ENCODE measurements around the gene CYB561D2. TPM values are rescaled to one million over a fixed set of nuclear protein-coding genes. Genes with fewer than 3 reads are reported as not detected.

CYB561D2 gene
- total and polyA plus RNA-seq, 5 donors: 8.5 to 11.1 (median 10.8) TPM

GRCh38 chr3:50396502-50396901 is 45.8 kb downstream of the CYB561D2 start:
- peaks cover 4% of the 10 kb centered on the region for H3K4me1 ChIP-seq (ENCODE audit: control insufficient read depth, insufficient read depth, low read length)
- DNase-seq (no peak), ATAC-seq (no peak)
- 89% methylated on average over 10 of the region's 10 CpGs for WGBS
- no peaks in the 10 kb centered on the region for H3K9me3 ChIP-seq (ENCODE audit: control insufficient read depth, low read length)
- no peak overlapping the region for H3K27ac ChIP-seq (ENCODE audit: low read length)
- no peaks in the 10 kb centered on the region for H3K27me3 ChIP-seq (ENCODE audit: control insufficient read depth, insufficient read depth)
- intact Hi-C loops (cut with DNase I): no loop called here
- no peak overlapping the region for H3K4me3 ChIP-seq (ENCODE audit: low read length)

GRCh38 chr3:50401978-50402595 is 51.4 kb downstream of the CYB561D2 start:
- ATAC-seq: no peak
- intact Hi-C loops (cut with DNase I): no loop called here
- DNase-seq: no peak
- no peaks in the 10 kb centered on the region for H3K27me3 ChIP-seq (ENCODE audit: control insufficient read depth, insufficient read depth)
- H3K27ac ChIP-seq (ENCODE audit: low read length): no peak overlapping the region
- H3K4me3 ChIP-seq (ENCODE audit: low read length): no peak overlapping the region
- no peaks in the 10 kb centered on the region for H3K9me3 ChIP-seq (ENCODE audit: control insufficient read depth, low read length)
- H3K4me1 ChIP-seq (ENCODE audit: control insufficient read depth, insufficient read depth, low read length): no peaks in the 10 kb centered on the region
- 40% methylated on average over 5 of the region's 5 CpGs for WGBS

Other genes starting within 250 kb of the CYB561D2 start
- 10 to 100 TPM in 2 of 4 donors, 1 to 10 TPM in 2; 7.3 to 15.2 (median 9.4) TPM for gene SEMA3F, start 195.5 kb upstream of the CYB561D2 start, total RNA-seq
- gene SEMA3F, start 195.5 kb upstream of the CYB561D2 start, polyA plus RNA-seq: 10.2 TPM
- gene GNAT1, start 159.3 kb upstream of the CYB561D2 start, total RNA-seq: not detected
- not detected for gene GNAT1, start 159.3 kb upstream of the CYB561D2 start, polyA plus RNA-seq
- 10 to 100 TPM in 1 of 4 donors, 1 to 10 TPM in 3; 5.0 to 10.4 (median 8.9) TPM for gene SLC38A3, start 145.6 kb upstream of the CYB561D2 start, total RNA-seq
- gene SLC38A3, start 145.6 kb upstream of the CYB561D2 start, polyA plus RNA-seq: 5.4 TPM
- 100 to 1,000 TPM; 129 to 149 (median 148) TPM for gene GNAI2, start 114.7 kb upstream of the CYB561D2 start, total RNA-seq
- 122 TPM for gene GNAI2, start 114.7 kb upstream of the CYB561D2 start, polyA plus RNA-seq
- gene SEMA3B, start 81.7 kb upstream of the CYB561D2 start, total RNA-seq: 10 to 100 TPM; 19.2 to 33.9 (median 29.3) TPM
- 35.7 TPM for gene SEMA3B, start 81.7 kb upstream of the CYB561D2 start, polyA plus RNA-seq
- gene LSMEM2, start 71.8 kb upstream of the CYB561D2 start, total RNA-seq: 10 to 100 TPM in 2 of 4 donors, 1 to 10 TPM in 2; 1.4 to 15.7 (median 8.0) TPM
- 14.6 TPM for gene LSMEM2, start 71.8 kb upstream of the CYB561D2 start, polyA plus RNA-seq
- 10 to 100 TPM; 51.0 to 67.6 (median 56.9) TPM for gene IFRD2, start 58.4 kb upstream of the CYB561D2 start, total RNA-seq
- gene IFRD2, start 58.4 kb upstream of the CYB561D2 start, polyA plus RNA-seq: 50.9 TPM
- gene HYAL3, start 51.5 kb upstream of the CYB561D2 start, total RNA-seq: 1 to 10 TPM; 1.1 to 2.4 (median 1.7) TPM
- 2.9 TPM for gene HYAL3, start 51.5 kb upstream of the CYB561D2 start, polyA plus RNA-seq
- 10 to 100 TPM in 1 of 4 donors, 1 to 10 TPM in 3; 8.1 to 11.5 (median 8.7) TPM for gene NAA80, start 51.5 kb upstream of the CYB561D2 start, total RNA-seq
- gene NAA80, start 51.5 kb upstream of the CYB561D2 start, polyA plus RNA-seq: 11.3 TPM
- gene HYAL1, start 47.3 kb upstream of the CYB561D2 start, total RNA-seq: 10 to 100 TPM; 17.8 to 33.7 (median 26.8) TPM
- gene HYAL1, start 47.3 kb upstream of the CYB561D2 start, polyA plus RNA-seq: 25.4 TPM
- 100 to 1,000 TPM in 1 of 4 donors, 10 to 100 TPM in 3; 40.9 to 114 (median 46.5) TPM for gene HYAL2, start 28.1 kb upstream of the CYB561D2 start, total RNA-seq
- gene HYAL2, start 28.1 kb upstream of the CYB561D2 start, polyA plus RNA-seq: 57.7 TPM
- gene TUSC2, start 22.6 kb upstream of the CYB561D2 start, total RNA-seq: 10 to 100 TPM; 28.9 to 33.0 (median 30.0) TPM
- gene TUSC2, start 22.6 kb upstream of the CYB561D2 start, polyA plus RNA-seq: 34.9 TPM
- gene RASSF1, start 10.0 kb upstream of the CYB561D2 start, total RNA-seq: 10 to 100 TPM; 15.6 to 19.1 (median 15.8) TPM
- gene RASSF1, start 10.0 kb upstream of the CYB561D2 start, polyA plus RNA-seq: 20.4 TPM
- gene ZMYND10, start 5.1 kb upstream of the CYB561D2 start, total RNA-seq: under 1 TPM; 0.20 to 0.40 (median 0.29) TPM
- 0.25 TPM for gene ZMYND10, start 5.1 kb upstream of the CYB561D2 start, polyA plus RNA-seq
- gene NPRL2, start 87 bp upstream of the CYB561D2 start, total RNA-seq: 10 to 100 TPM; 18.4 to 24.3 (median 19.3) TPM
- 16.7 TPM for gene NPRL2, start 87 bp upstream of the CYB561D2 start, polyA plus RNA-seq
- 10 to 100 TPM; 28.7 to 33.3 (median 31.7) TPM for gene TMEM115, start 8.7 kb downstream of the CYB561D2 start, total RNA-seq
- gene TMEM115, start 8.7 kb downstream of the CYB561D2 start, polyA plus RNA-seq: 32.5 TPM
- 10 to 100 TPM in 3 of 4 donors, 1 to 10 TPM in 1; 8.7 to 56.1 (median 40.9) TPM for gene CACNA2D2, start 152.8 kb downstream of the CYB561D2 start, total RNA-seq
- 25.7 TPM for gene CACNA2D2, start 152.8 kb downstream of the CYB561D2 start, polyA plus RNA-seq
- 10 to 100 TPM; 27.2 to 44.2 (median 40.6) TPM for gene C3orf18, start 216.9 kb downstream of the CYB561D2 start, total RNA-seq
- gene C3orf18, start 216.9 kb downstream of the CYB561D2 start, polyA plus RNA-seq: 29.5 TPM
- 10 to 100 TPM; 14.0 to 18.3 (median 15.8) TPM for gene HEMK1, start 218.7 kb downstream of the CYB561D2 start, total RNA-seq
- gene HEMK1, start 218.7 kb downstream of the CYB561D2 start, polyA plus RNA-seq: 16.6 TPM